Pancreas (tissue), 10 donors: ENCODE results near the gene SCN5A. TPM values are rescaled to one million over a fixed set of nuclear protein-coding genes. Genes with fewer than 3 reads are reported as not detected.

Experiments
- ATAC-seq, 4 donors: fragments of 200-7000 bp; cut with Tn5 transposase; one replicate each; pipeline versions ENCODE4 v1.8.0 to v1.9.1; 2020; ENCODE audit warnings: mild to moderate bottlenecking in 4 of 4, moderate library complexity in 4 of 4
- DNase-seq, 6 donors: peaks; one replicate each; pipeline ENCODE4 v3.0.0-alpha.2; 2020
- FAIRE-seq: peaks from 2 replicates; lab custom pipeline; 2012; peaks lifted over from hg19 to GRCh38; lab: Jason Lieb, UNC
- H3K27ac ChIP-seq, 4 donors: fragments of 200-600 bp; sonication (generic); 1 replicate in 3 of 4; 2 replicates in 1 of 4; pipeline versions ENCODE4 v1.5.0 to v1.8.0; 2020
- H3K27me3 ChIP-seq, 4 donors: fragments of 200-600 bp; one replicate each; pipeline ENCODE4 v1.8.0; 2021
- H3K36me3 ChIP-seq, 3 donors: fragments of 200-600 bp; sonication (generic) in 1 of 3; one replicate each; pipeline versions ENCODE4 v1.5.0 to v1.8.0; 2020 to 2021
- H3K4me1 ChIP-seq, 3 donors: fragments of 200-600 bp; one replicate each; pipeline ENCODE4 v1.8.0; 2021
- H3K4me3 ChIP-seq, 4 donors: fragments of 200-600 bp; sonication (generic) in 2 of 4; one replicate each; pipeline versions ENCODE4 v1.5.0 to v1.8.0; 2020 to 2021
- H3K9me3 ChIP-seq, 4 donors: fragments of 200-600 bp; one replicate each; pipeline ENCODE4 v1.8.0; 2021
- CTCF ChIP-seq, 4 donors: fragments of 200-600 bp; sonication (generic) in 3 of 4; IDR thresholded peaks; one replicate each; pipeline versions ENCODE4 v1.5.0 to v1.8.0; 2021; ENCODE audit warnings: antibody characterized with exemption in 4 of 4
- WGBS, 2 donors: extraction: QIAGEN DNeasy Blood & Tissue Kit; methylation state at CpG; one replicate each; pipeline ENCODE4 v1.1.7; 2013; 5-methylcytosine and 5-hydroxymethylcytosine counted together
- intact Hi-C, 3 donors: fragments of 100-400 bp; cut with DNase I; formaldehyde crosslinking; loops; one replicate each; pipeline versions ENCODE4 v1.11.1 to v1.14.2; 2022
- polyA plus RNA-seq, 2 donors: library from polyadenylated mRNA; stranded (reverse); fragments of 200-250 nt; gene quantifications; one replicate each; pipeline ENCODE4 v1.2.3, GENCODE V29; 2013
- total RNA-seq, 6 donors: library from RNA; stranded (reverse); fragmentation: NEBNext Ultra II Directional in 4 of 6; extraction: Animal tissue kit (Norgen Biotek cat#: 25700) in 4 of 6; gene quantifications; one replicate each; pipeline versions ENCODE4 v1.2.1 to v1.2.4, GENCODE V29; 2021 to 2023
- donor health status: healthy with polysubstance abuse.
- donor health status: DM: no; HTN: no; CAD: no; lungs with moderate emphysema.
- donor health status: DM: no; HTN: no; CAD: no.
- donor health status: control.
- donor health status: control.
- donor health status: Bipolar disorder and iron deficiency.
- donor health status: DM: yes; HTN: yes; CAD: no.
- donor health status: DM: no; HTN: no; CAD: no.
- donor health status: DM: no; HTN: no; CAD: no.
- donor health status: DM: yes; HTN: yes; CAD: no.

The SCN5A gene
- total and polyA plus RNA-seq, 8 donors, result 0.07 to 0.39 (median 0.26) TPM; not detected in 1

GRCh38 chr3:38689774-38690173 lies 40.3 kb upstream of the SCN5A start:
- Histone ChIP-seq H3K9me3 (no peaks in the 10 kb centered on the region), H3K27ac (no peak overlapping the region), H3K4me3 (no peak overlapping the region), H3K4me1 (no peaks in the 10 kb centered on the region), H3K27me3 (no peaks in the 10 kb centered on the region), H3K36me3 (no peaks in the 10 kb centered on the region)
- no peak for ATAC-seq
- no peak for TF ChIP-seq CTCF (IDR thresholded peaks at IDR 0.05)
- DNase-seq, result no peak
- WGBS, 2 donors, result 76 to 82% methylated on average over 3 of the region's 3 CpGs
- no peak for FAIRE-seq
- intact Hi-C loops, result no loop called here

- WGBS, 2 donors, result 68 to 72% methylated on average over 4 of the region's 4 CpGs
- H3K4me1 ChIP-seq, result no peaks in the 10 kb centered on the region
- H3K9me3 ChIP-seq, result no peaks in the 10 kb centered on the region
- no peak for FAIRE-seq
- no peak for TF ChIP-seq CTCF (IDR thresholded peaks at IDR 0.05)
- no peak for ATAC-seq
- H3K27me3 ChIP-seq, result no peaks in the 10 kb centered on the region
- intact Hi-C loops, result no loop called here
- H3K4me3 ChIP-seq, result no peak overlapping the region
- DNase-seq, result no peak
- no peaks in the 10 kb centered on the region for H3K36me3 ChIP-seq
- no peak overlapping the region for H3K27ac ChIP-seq
These were observed 39.9 kb upstream of the SCN5A start for GRCh38 chr3:38689346-38689745.

- Histone ChIP-seq H3K36me3 (no peaks in the 10 kb centered on the region), H3K4me3 (no peak overlapping the region), H3K4me1 (no peaks in the 10 kb centered on the region), H3K27me3 (no peaks in the 10 kb centered on the region), H3K9me3 (no peaks in the 10 kb centered on the region), H3K27ac (no peak overlapping the region)
- FAIRE-seq (no peak), ATAC-seq (no peak), DNase-seq (no peak)
- TF ChIP-seq CTCF (IDR thresholded peaks at IDR 0.05), result no peak
- intact Hi-C loops, result no loop called here
- 54 to 57% methylated on average over 2 of the region's 2 CpGs for WGBS, 2 donors
These were observed 37.8 kb upstream of the SCN5A start for GRCh38 chr3:38687321-38687720.

GRCh38 chr3:38684546-38684945 lies 35.1 kb upstream of the SCN5A start:
- H3K36me3 ChIP-seq, result no peaks in the 10 kb centered on the region
- H3K27me3 ChIP-seq, result no peaks in the 10 kb centered on the region
- DNase-seq (no peak), FAIRE-seq (no peak), ATAC-seq (no peak)
- H3K4me1 ChIP-seq, result no peaks in the 10 kb centered on the region
- H3K27ac ChIP-seq, result no peak overlapping the region
- no peaks in the 10 kb centered on the region for H3K9me3 ChIP-seq
- intact Hi-C loops, result no loop called here
- 49 to 57% methylated on average over 5 of the region's 5 CpGs for WGBS, 2 donors
- no peak for TF ChIP-seq CTCF (IDR thresholded peaks at IDR 0.05)
- H3K4me3 ChIP-seq, result no peak overlapping the region

- no peak for ATAC-seq
- WGBS, 2 donors, result 22 to 25% methylated on average over 4 of the region's 4 CpGs
- no peaks in the 10 kb centered on the region for H3K36me3 ChIP-seq
- no peaks in the 10 kb centered on the region for H3K4me1 ChIP-seq
- TF ChIP-seq CTCF (IDR thresholded peaks at IDR 0.05), result no peak
- H3K27me3 ChIP-seq, result peaks cover 0 to 4% (median 0%) of the 10 kb centered on the region in 4 donors
- DNase-seq, result no peak
- no peak overlapping the region for H3K4me3 ChIP-seq
- intact Hi-C loops, result no loop called here
- no peak overlapping the region for H3K27ac ChIP-seq
- FAIRE-seq, result no peak
- H3K9me3 ChIP-seq, result no peaks in the 10 kb centered on the region
These were observed 20.2 kb upstream of the SCN5A start for GRCh38 chr3:38669668-38670067.
